HG03103 (cell line): ENCODE results near the gene OGFRL1.

ENCODE experiments used
- ATAC-seq: cut with Tn5 transposase; IDR thresholded peaks from one replicate; pipeline ENCODE4 v1.9.1; 2021; ENCODE audit warnings: low read depth; ENCODE audit not compliant: unreplicated experiment

OGFRL1 gene

GRCh38 chr6:71330501-71330900, 41.9 kb downstream of the OGFRL1 start:
- no peak for ATAC-seq

- no peak for ATAC-seq
These were observed 43.4 kb downstream of the OGFRL1 start for GRCh38 chr6:71332012-71332411.

- ATAC-seq, result no peak
These were observed 44.4 kb downstream of the OGFRL1 start for GRCh38 chr6:71333050-71333449.

GRCh38 chr6:71333697-71334096, 45.1 kb downstream of the OGFRL1 start:
- ATAC-seq, result no peak

- no peak for ATAC-seq
These were observed 46.2 kb downstream of the OGFRL1 start for GRCh38 chr6:71334768-71335167.

- no peak for ATAC-seq
These were observed 46.9 kb downstream of the OGFRL1 start for GRCh38 chr6:71335544-71335943.

- ATAC-seq, result no peak
These were observed 48.3 kb downstream of the OGFRL1 start for GRCh38 chr6:71336901-71337300.

GRCh38 chr6:71338540-71339316, 50.1 kb downstream of the OGFRL1 start:
- ATAC-seq, result no peak

GRCh38 chr6:71342772-71343171, 54.2 kb downstream of the OGFRL1 start:
- no peak for ATAC-seq

GRCh38 chr6:71345476-71346333, 57.1 kb downstream of the OGFRL1 start:
- ATAC-seq, result no peak

- ATAC-seq, result no peak
These were observed 57.7 kb downstream of the OGFRL1 start for GRCh38 chr6:71346334-71346694.

- ATAC-seq, result no peak
These were observed 58.5 kb downstream of the OGFRL1 start for GRCh38 chr6:71347119-71347518.

GRCh38 chr6:71349395-71349794, 60.8 kb downstream of the OGFRL1 start:
- ATAC-seq, result no peak

GRCh38 chr6:71349976-71350615, 61.5 kb downstream of the OGFRL1 start:
- ATAC-seq, result no peak

GRCh38 chr6:71351190-71351589, 62.6 kb downstream of the OGFRL1 start:
- ATAC-seq, result no peak
